ENCODE data around the gene FOSB.
A peak's percentile ranks its signal among the peaks of the same experiment; 100 is the strongest.

FOSB gene

GRCh38 chr19:45485305-45486077 lies 17.7 kb downstream of the FOSB start:
- DNase-seq, result peak; percentile 97

DNA sequence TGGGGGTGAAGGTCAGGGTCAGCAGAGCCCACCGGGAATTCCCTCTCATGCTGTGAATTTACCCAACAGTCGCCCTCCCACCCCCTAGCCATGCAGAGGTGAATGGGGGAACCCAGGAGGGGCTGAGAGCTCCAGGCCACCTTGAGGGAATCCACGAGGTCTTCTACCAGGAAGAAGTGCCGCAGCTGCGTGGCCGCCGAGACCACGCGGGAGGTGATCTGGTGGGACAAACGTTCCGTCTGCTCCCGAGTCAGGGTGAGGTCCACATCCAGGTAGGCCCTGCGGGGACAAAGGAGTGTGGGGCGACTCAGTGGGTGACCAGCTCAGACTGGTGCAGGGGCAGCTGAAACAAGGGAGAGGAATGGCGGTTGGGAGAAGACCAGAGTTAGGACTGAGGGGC lies 20.9 kb downstream of the FOSB start:
- DNase-seq, result no peak

GRCh38 chr19:45489216-45489855 lies 21.5 kb downstream of the FOSB start:
- no peak for DNase-seq

DNA sequence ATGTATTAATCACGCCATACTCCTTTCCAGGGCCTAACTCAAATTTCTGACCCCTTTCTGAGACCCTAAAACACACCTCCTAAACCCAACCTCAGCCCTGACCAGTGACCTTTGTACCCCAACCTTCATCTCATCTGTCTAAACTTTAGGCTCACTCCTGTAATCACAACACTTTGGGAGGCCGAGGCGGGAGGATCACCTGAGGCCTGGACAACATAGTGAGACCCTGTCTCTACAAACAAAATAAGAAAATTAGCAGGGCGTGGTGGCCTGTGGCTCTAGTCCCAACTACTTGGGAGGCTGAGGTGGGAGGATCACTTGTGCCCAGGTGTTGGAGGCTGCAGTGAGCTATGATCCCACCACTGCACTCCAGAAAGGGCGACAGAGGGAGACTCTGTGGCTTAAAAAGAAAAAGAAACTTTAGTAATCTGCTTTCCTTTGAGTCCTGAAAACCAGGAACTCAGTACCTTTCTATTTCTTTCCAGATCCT lies 24.4 kb downstream of the FOSB start:
- no peak for DNase-seq

DNA sequence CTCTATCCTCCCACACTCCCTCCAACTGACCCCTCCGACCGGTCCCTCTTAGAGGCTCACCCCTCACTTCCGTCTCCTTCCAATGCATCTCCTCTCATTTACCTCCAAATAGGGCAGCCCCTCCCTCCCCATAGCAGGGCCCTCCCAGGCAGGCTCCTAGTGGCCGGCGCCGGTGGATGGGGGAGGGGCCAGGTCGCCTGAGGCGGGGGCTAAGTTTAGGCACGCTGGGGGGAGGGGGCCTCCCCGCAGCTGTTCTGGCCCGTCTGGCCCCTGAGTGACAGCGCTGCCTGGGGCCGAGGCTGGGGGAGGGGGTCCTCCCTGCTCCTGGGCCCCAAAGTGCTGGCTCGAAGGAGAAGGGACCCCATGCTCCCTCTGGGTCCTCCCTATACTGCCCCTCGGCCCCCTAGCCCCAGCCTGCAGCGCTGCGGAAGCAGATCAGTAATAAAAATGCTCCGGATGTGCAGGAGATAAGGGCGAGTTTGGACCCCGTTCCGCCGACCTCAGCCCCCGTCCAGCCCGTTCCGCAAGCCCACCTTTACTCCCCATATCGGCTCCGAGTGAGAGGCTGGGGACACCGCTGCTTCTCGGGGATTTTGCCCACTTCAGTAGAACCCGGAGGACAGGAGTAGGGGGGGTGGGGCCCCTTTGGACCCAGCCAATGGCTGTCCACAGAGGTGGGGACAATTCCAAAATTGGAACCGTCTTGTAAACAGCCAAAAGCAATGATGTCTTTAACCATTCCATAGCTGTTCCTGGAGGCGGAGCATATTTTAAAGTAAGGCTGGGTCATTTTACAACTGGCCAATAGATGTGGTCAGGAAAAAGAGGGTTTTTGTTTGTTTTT lies 25.1 kb downstream of the FOSB start:
- no peak for DNase-seq

DNA sequence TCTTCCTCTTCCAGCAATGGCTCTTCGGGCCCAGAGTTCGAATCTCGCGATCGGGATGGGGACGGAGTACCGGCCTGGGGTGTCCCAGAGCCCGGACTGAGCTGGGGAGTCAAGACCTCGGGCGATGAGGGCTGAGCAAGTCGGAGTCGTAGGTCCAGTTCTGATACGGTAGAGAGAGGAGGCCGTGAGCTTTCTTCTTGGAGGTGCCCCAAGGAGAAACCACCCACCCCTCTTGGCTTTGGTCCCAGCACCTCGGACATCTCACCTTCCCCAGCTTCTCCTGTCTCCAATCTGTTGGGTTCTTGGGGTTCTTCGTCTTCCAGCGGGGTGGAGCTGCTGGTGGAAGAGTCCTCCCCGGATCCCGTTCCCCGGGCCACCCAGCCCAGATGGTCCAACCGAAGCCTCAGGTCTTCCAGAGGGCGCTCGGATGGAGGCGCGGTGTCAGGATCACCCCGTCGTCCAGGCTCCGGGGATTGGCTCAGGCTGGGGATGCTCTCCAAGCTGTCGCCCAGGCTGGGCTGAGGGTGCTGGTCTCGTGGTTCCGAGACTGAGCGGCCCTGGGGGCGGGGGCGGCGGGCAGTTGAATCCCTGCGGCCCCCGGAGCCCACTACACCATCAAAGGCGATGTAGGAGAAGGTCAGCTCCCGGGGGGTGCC lies 26.6 kb downstream of the FOSB start:
- no peak for DNase-seq

DNA sequence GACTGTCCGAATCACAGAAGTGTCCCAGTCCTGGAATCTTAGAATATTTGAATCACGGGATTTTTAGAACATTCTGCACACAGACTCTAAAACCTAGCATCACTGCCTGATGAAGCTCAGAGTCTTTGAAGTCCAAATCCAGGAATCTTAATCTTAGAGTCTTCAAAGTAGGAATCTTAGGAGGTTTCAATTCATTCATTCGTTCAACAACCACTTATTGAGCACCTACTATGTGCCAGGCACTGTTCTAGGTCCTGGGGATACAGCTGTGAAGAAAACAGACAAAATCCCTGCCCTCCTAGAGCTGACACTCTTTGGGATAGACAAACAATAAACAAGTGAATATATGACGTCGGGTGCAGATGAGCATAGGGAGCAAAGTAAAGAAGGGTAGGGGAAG lies 27.4 kb downstream of the FOSB start:
- no peak for DNase-seq

- DNase-seq, result no peak
These were observed 28.7 kb downstream of the FOSB start for GRCh38 chr19:45496349-45496953.

DNA sequence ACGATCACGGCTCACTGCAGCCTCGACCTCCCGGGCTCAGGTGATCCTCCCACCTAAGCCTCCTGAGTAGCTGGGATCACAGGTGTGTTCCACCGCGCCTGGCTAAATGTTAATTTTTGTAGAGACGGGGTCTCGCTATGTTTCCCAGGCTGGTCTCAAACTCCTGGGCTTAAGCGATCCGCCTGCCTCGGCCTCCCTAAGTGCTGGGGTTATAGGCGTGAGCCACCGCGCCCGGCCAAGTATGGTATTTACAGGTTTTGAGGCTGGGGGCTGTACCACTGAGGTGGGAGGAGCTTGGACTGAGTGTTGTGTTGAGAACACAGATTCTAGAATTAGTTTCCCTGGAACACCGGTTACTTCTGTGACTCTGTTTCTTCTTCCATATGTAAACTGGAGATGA lies 30.0 kb downstream of the FOSB start:
- no peak for DNase-seq

GRCh38 chr19:45498411-45499195 lies 30.8 kb downstream of the FOSB start, which contains the start of gene PPM1N:
TSS of gene PPM1N (plus strand) at chr19:45498443. CDS start at chr19:45498473, 30 bp downstream.
- DNase-seq, result peak; percentile 36

DNA sequence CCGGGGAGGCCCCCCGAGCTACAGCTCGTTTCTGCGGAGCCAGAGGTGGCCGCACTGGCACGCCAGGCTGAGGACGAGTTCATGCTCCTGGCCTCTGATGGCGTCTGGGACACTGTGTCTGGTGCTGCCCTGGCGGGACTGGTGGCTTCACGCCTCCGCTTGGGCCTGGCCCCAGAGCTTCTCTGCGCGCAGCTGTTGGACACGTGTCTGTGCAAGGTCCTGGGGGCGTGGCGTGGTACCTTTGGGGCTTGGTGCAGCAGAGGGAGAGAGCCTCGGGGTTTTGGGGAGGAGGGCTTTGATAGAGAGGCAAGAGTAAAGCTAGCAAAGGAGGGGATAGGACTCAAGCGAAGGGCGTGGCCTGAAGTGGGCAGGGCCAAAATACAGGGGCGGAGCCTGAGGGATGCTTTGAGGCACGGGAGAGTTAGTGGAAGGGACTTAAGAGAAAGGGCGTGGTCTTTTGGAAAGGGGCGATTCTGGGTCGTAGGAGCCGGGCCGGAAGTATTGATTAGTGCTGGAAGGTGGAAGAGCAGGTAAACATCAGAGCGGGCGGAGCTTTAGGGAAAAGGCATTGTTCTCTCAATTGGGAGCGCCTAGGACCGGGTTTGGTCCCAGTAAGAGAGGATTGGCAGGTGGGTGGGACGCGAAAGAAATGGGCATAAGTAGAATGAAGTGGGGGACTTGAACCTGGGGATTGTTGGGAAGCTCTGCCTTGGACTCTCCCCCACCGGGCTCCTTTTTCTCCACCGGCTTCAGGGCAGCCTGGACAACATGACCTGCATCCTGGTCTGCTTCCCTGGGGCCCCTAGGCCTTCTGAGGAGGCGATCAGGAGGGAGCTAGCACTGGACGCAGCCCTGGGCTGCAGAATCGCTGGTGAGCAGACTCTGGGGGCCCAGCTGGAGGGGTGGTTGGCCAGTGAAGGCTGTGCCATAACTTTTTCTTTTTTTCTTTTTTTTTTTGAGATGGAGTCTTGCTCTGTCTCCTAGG lies 31.7 kb downstream of the FOSB start:
- peak; percentile 60 for DNase-seq

DNA sequence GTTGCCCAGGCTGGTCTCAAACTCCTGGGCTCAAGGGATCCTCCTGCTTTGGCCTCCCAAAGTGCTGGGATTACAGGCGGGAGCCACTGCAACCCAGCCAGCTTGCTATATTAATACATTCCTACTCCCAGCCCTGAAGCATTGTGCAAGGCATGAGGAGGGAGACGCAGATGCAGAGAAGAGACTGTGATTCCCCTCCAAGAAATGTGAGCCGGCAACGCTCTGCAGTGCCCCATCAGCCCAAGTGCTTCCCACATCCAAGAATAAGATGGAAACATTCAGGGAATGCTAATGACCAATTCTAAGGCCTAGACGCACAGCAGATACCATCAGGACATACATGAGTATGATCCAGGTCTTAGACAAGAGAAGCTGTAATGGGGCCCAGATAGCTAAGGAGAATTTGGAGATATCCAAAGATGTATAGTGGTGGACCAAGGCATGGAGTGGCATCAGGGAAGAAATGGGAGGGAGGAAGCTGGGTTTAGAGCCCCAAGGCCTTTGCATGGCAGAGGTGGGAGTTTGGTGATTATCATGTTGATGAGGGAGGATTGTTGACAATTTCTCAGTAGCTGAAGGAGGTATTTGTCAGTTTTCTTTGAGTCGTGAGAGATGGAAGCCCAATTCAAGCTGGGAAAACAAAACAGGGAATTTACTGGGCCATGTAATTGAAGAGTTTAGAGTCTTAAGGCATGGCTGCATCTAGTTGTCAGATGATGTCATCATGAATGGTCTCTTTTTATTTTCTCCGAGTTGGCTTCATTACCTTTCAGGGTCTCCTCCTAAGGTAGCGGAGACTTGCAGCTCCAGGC lies 33.3 kb downstream of the FOSB start:
- DNase-seq, result no peak

DNA sequence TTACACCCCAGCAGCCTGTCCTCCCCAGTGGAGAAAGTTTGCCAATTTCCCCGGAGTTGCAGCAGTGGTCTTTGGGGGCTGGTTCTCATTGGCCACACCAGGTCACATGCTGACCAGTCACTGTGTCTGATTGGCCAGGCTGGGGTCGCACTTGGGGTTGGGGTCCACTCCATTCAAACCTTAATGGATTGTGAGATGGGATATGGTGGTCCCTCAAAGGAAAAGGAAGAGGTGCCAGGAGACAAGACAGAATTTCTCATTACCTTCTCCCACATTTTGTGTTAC lies 33.9 kb downstream of the FOSB start:
- no peak for DNase-seq

DNA sequence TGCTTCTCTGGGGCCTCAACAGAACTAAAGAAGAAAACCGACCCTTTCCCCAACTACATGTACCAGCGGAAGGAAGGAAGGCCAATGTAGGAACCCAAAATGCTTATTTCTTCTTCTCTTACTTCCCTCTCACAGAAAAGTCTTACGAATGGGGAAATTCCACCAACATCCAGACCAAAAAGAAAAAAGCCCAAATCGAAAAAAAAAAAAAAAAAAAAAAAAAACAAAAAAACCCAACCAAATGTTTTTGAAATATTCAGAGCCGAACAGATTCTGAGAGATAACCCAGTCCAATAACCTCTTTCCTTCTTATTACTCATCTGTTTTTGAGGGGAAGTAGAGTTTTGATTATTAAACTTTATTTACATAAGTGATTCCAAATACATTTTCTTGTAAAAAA lies 34.3 kb downstream of the FOSB start:
- no peak for DNase-seq

DNA sequence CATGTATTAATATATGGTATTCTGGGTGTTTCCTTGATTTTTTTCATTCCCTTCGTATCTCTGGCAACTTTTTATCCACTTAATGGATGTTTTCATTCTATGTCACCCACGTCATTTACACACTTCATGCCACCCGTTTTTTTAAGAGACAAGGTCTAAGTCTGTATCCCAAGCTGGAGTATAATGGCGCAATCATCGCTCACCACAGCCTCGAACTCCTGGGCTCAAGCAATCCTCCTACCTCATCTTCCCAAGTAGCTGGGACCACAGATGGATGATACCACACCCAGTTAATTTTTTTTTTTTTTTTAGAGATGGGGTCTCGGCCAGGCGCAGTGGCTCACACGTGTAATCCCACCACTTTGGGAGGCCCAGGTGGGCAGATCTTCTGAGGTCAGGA lies 36.1 kb downstream of the FOSB start:
- no peak for DNase-seq

GRCh38 chr19:45505151-45505995 lies 37.6 kb downstream of the FOSB start:
- no peak for DNase-seq

GRCh38 chr19:45505996-45506245 lies 38.1 kb downstream of the FOSB start:
- no peak for DNase-seq

- DNase-seq, result peak; percentile 90
These were observed 38.6 kb downstream of the FOSB start for GRCh38 chr19:45506246-45506988.
